ENCODE results near the gene UFSP1.
"Not testable (repeated sequence)": the region's sequence is repeated elsewhere in the genome, so short reads cannot be mapped to it uniquely, and the experiment has no call there.

Gene UFSP1

DNA sequence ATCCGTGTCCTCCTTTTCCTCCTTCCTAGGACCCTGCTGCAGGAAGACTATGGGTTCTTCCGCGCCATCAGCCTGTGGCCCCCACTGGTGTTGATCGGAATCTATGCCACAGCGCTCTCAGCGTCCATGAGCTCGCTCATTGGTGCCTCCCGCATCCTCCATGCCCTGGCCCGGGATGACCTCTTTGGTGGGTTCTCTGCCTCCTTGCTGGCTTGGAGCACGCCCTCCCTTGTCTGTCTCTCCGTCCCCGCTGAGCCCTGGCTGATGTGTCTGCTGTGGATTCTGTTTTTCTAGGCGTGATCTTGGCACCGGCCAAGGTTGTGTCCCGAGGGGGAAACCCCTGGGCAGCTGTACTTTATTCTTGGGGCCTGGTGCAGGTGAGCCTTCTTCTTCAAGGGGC lies 29.7 kb downstream of the UFSP1 start:
- DNase-seq: no peak

- DNase-seq: no peak
Measured at GRCh38 chr7:100856871-100857282, 32.6 kb downstream of the UFSP1 start.

GRCh38 chr7:100855515-100855914 lies 34.0 kb downstream of the UFSP1 start:
- no peak for DNase-seq

GRCh38 chr7:100854899-100855298 lies 34.6 kb downstream of the UFSP1 start:
- not testable (repeated sequence) for DNase-seq

DNA sequence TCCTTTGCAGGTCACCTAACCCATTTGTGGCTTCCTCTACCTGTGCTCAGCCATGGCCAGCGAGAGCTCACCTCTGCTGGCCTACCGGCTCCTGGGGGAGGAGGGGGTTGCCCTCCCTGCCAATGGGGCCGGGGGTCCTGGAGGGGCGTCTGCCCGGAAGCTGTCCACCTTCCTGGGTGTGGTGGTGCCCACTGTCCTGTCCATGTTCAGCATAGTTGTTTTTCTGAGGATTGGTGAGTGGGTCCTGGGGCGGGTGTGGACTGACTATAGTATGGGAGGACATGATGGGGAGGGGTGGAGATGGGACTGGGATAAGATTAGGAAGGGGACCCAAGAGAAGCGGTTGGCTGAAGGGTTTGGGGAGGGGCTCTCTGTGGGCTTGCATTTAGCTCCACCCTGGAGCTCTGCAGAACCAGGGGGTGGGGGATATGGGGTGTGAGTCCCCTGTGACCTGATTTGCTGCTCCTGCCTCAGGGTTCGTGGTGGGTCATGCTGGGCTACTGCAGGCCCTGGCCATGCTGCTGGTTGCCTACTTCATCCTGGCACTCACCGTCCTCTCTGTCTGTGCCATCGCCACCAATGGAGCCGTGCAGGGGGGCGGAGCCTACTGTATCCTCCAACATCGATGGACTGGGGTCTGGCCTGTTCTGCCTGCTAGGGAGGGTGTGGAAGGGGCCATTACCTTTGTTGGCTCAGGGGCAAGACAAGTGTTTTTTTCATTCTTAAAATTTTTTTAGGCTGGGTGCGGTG lies 35.2 kb downstream of the UFSP1 start:
- DNase-seq: no peak

DNA sequence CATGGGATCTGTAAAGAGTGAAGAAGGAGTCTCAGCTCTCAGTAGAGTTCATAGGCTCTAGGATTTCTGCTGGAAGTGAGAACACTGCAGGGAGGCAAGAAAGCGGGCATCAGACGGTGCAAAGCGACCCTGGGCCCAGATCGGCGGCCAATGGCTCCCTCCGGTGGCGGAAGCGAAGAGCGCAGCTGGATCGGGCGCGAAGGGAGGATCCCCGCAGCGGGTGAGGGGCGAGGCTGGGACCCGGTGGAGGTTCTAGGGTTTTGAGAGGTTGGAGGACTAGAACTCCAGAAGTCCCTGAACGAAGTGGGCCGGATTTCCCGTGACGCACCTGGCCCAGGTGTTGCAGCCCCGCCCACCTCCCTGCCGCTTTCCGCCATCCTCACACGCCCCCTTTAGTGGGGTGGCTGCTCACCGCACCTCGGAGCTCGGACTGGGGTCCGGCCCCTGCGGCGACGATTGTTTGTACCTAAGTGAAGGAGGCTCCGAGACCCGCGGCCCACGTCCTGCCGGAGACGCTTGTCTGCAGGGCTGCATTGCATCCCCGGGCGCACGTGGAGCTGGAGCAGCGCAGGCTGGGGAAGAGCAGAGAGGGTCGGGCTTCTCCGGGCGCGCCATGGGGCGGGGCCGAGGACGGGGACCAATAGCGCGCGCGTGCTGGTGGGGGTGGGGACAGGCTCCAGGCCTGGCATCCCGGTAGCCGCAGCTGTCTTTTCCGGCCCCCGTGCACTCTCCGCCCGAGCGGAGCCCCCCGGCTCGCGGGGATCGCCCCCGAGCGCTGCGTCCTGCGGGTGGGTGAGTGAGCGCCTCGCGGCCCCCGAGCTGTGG lies 37.3 kb downstream of the UFSP1 start, which contains the start of gene SLC12A9:
Gene SLC12A9, plus strand, starts transcription at position 666 of the 825 bp plus-strand sequence. CDS start 1,485 bp downstream, outside the sequence.
- peak in 13 of 14 donors; percentile 38 to 87 (median 80) for DNase-seq

GRCh38 chr7:100847360-100847759 lies 42.2 kb downstream of the UFSP1 start:
- no peak for DNase-seq

GRCh38 chr7:100840470-100841100 lies 48.9 kb downstream of the UFSP1 start:
- DNase-seq: no peak

- no peak for DNase-seq
Measured at GRCh38 chr7:100839361-100839760, 50.2 kb downstream of the UFSP1 start.

Data from C1 segment of cervical spinal cord (tissue), 14 donors.